GM20000 (cell line): ENCODE data around the gene HAUS3.

ENCODE experiments used
- DNase-seq: peaks from one replicate; pipeline ENCODE4 v3.0.0; 2012; ENCODE audit warnings: low spot score
- CTCF ChIP-seq: IDR thresholded peaks from 2 replicates; pipeline ENCODE4 v1.5.1; 2012; ENCODE audit warnings: mild to moderate bottlenecking, control low read depth; ENCODE audit errors: extremely low read depth, missing control alignments

HAUS3 gene

GRCh38 chr4:2247128-2248043 is 5.5 kb upstream of the HAUS3 start:
- TF ChIP-seq CTCF = no peak
- DNase-seq = peak; percentile 10

GRCh38 chr4:2246384-2247127 is 4.6 kb upstream of the HAUS3 start:
- peak; percentile 9 for DNase-seq
- TF ChIP-seq CTCF = no peak

GRCh38 chr4:2245787-2246275 is 3.9 kb upstream of the HAUS3 start:
- TF ChIP-seq CTCF = no peak
- peak; percentile 10 for DNase-seq

- DNase-seq = peak; percentile 10
- no peak for TF ChIP-seq CTCF
Measured at GRCh38 chr4:2245057-2245786, 3.3 kb upstream of the HAUS3 start.

- peak; percentile 57 for DNase-seq
- TF ChIP-seq CTCF = peak; percentile 22
Measured at GRCh38 chr4:2243681-2244380, 1.9 kb upstream of the HAUS3 start.

GRCh38 chr4:2241003-2241402 is 918 bp downstream of the HAUS3 start:
- no peak for TF ChIP-seq CTCF
- DNase-seq = peak; percentile 17
